ENCODE results near the gene AMBP. TPM values are rescaled to one million over a fixed set of nuclear protein-coding genes. Genes with fewer than 3 reads are reported as not detected.

The AMBP gene
- total RNA-seq, 1 experiment from 2014 or later = not detected

DNA sequence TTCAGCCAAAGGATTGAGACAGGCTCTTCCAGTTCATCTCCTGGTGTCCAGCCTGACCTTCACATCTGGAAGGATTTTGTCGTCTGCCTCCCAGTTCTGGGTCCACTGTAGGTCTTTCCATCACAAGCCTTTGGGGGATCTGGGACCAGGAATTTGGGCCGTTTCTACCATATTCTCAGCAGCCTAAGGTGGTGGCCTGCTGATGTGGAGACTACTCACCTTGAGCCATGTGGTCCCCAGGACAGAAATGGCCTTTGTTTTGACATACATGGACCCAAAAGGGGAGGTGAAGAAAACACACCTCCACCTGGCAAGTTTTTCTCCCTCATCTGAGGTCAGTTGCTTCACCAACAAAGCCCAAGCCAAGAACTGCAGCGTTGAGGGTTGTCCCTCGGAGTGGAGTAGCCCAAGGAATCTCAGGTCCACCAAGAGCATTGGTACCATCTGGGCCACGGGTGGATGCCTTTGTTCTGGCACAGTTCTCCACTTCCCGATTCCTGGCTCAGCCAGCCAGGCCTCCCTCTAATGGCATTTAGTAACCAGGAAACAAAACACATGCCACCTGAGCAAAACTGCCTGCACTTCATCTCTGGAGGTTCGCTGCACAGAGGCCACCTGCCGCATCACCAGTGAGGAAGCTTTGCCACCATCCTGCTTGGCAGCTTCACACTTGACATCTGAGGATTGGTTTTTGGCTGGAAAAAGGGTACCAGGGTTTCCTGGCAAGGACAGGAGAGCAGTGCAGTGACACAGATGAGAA lies 24.7 kb downstream of the AMBP start:
- no peak for TF ChIP-seq EZH2 (IDR thresholded peaks at IDR 0.05; ENCODE audit: borderline replicate concordance, low read depth, low read length, poor library complexity, severe bottlenecking)
- TF ChIP-seq CTCF (conservative IDR thresholded peaks at IDR 0.05; ENCODE audit: low read depth, low read length) = no peak
- intact Hi-C loops (cut with micrococcal nuclease; ENCODE audit: unreplicated experiment) = no loop called here
- Histone ChIP-seq H3K27me3 (replicated peaks; ENCODE audit: insufficient read depth, low read depth, low read length, poor library complexity) (no peaks in the 10 kb centered on the region), H3K27ac (ENCODE audit: low read depth, low read length, poor library complexity, severe bottlenecking) (no peak overlapping the region), H3K36me3 (ENCODE audit: insufficient read depth, low read length, poor library complexity, severe bottlenecking) (peaks cover 5% of the 10 kb centered on the region), H3K4me3 (ENCODE audit: low read depth, low read length, poor library complexity, severe bottlenecking) (no peak overlapping the region), H3K9me3 (ENCODE audit: low read depth, low read length, poor library complexity, severe bottlenecking) (no peaks in the 10 kb centered on the region), H3K4me1 (ENCODE audit: insufficient read depth, low read length, poor library complexity, severe bottlenecking) (no peaks in the 10 kb centered on the region)
- CTCF ChIA-PET = no interaction called here
- DNase-seq (ENCODE audit: low spot score) = no peak
- no TSS peak for BruUV-seq (replicated peaks)
- POLR2A ChIA-PET (ENCODE audit: low non-redundant PET) = no interaction called here

- POLR2A ChIA-PET (ENCODE audit: low non-redundant PET) = no interaction called here
- no peaks in the 10 kb centered on the region for H3K9me3 ChIP-seq (ENCODE audit: low read depth, low read length, poor library complexity, severe bottlenecking)
- no peak for DNase-seq (ENCODE audit: low spot score)
- TF ChIP-seq EZH2 (IDR thresholded peaks at IDR 0.05; ENCODE audit: borderline replicate concordance, low read depth, low read length, poor library complexity, severe bottlenecking) = no peak
- no peak for TF ChIP-seq CTCF (conservative IDR thresholded peaks at IDR 0.05; ENCODE audit: low read depth, low read length)
- no peaks in the 10 kb centered on the region for H3K4me1 ChIP-seq (ENCODE audit: insufficient read depth, low read length, poor library complexity, severe bottlenecking)
- no peak overlapping the region for H3K27ac ChIP-seq (ENCODE audit: low read depth, low read length, poor library complexity, severe bottlenecking)
- CTCF ChIA-PET = no interaction called here
- TSS peak; percentile 6 for BruUV-seq (replicated peaks)
- intact Hi-C loops (cut with micrococcal nuclease; ENCODE audit: unreplicated experiment) = no loop called here
- H3K27me3 ChIP-seq (replicated peaks; ENCODE audit: insufficient read depth, low read depth, low read length, poor library complexity) = no peaks in the 10 kb centered on the region
- H3K36me3 ChIP-seq (ENCODE audit: insufficient read depth, low read length, poor library complexity, severe bottlenecking) = peaks cover 11% of the 10 kb centered on the region
- no peak overlapping the region for H3K4me3 ChIP-seq (ENCODE audit: low read depth, low read length, poor library complexity, severe bottlenecking)
Measured at GRCh38 chr9:114051706-114052105, 26.4 kb downstream of the AMBP start.

- no peak for DNase-seq (ENCODE audit: low spot score)
Measured at GRCh38 chr9:114051281-114051680, 26.8 kb downstream of the AMBP start.

More at GRCh38 chr9:114051281-114051680, 26.8 kb downstream of the AMBP start:
- Histone ChIP-seq H3K36me3 (ENCODE audit: insufficient read depth, low read length, poor library complexity, severe bottlenecking) (peaks cover 11% of the 10 kb centered on the region), H3K4me3 (ENCODE audit: low read depth, low read length, poor library complexity, severe bottlenecking) (no peak overlapping the region), H3K4me1 (ENCODE audit: insufficient read depth, low read length, poor library complexity, severe bottlenecking) (no peaks in the 10 kb centered on the region), H3K27ac (ENCODE audit: low read depth, low read length, poor library complexity, severe bottlenecking) (no peak overlapping the region), H3K27me3 (replicated peaks; ENCODE audit: insufficient read depth, low read depth, low read length, poor library complexity) (no peaks in the 10 kb centered on the region), H3K9me3 (ENCODE audit: low read depth, low read length, poor library complexity, severe bottlenecking) (no peaks in the 10 kb centered on the region)
- no peak for TF ChIP-seq CTCF (conservative IDR thresholded peaks at IDR 0.05; ENCODE audit: low read depth, low read length)
- no peak for TF ChIP-seq EZH2 (IDR thresholded peaks at IDR 0.05; ENCODE audit: borderline replicate concordance, low read depth, low read length, poor library complexity, severe bottlenecking)
- no TSS peak for BruUV-seq (replicated peaks)
- ChIA-PET POLR2A (ENCODE audit: low non-redundant PET) (no interaction called here), CTCF (no interaction called here)
- intact Hi-C loops (cut with micrococcal nuclease; ENCODE audit: unreplicated experiment) = no loop called here

All from A673 (cell line).